EH (cell line): ENCODE data around the gene GTF2H1.
A peak's percentile ranks its signal among the peaks of the same experiment; 100 is the strongest.
"Not testable (repeated sequence)": the region's sequence is repeated elsewhere in the genome, so short reads cannot be mapped to it uniquely, and the experiment has no call there.

Source experiments
- DNase-seq: peaks from one replicate; pipeline ENCODE4 v3.0.0-alpha.2; 2015; ENCODE audit warnings: low read depth

GTF2H1 gene

DNA sequence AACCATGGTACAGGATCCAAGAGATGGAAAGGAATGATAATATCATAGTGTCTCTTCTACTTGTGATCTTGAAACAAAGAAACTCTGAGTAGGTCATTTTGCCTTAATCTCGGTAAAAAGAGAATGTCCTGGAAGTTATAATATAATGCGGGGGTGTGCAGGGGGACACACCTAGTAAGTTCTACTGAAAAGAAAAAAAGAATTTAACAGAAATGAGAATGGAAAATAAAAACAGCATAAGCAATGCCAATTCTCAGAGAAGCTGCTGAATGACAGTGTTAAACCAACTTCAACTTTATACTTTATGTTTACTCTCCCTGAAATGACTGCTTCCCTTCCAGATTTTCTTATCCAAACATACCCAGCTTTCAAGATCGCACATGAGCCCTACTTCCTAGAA lies 2.5 kb upstream of the GTF2H1 start:
- DNase-seq: no peak

DNA sequence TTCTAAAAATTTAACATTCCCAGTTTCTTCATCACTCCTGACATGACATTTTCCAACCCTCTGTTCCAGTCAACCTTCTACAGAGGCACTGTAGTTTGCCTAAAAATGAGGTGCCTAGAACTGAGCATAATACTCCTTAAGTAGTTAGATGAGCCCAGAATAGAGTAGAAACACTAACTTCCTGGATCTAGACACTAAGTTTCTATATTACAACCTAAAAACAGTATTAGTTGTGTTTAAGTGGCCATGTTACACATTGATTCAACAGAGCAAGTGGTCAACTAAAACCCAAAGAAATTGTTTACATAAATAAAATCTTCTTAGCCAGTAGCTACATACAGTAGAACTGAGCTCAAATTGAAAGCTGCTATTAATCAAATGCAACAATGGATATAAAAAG lies 1.8 kb upstream of the GTF2H1 start:
- no peak for DNase-seq

DNA sequence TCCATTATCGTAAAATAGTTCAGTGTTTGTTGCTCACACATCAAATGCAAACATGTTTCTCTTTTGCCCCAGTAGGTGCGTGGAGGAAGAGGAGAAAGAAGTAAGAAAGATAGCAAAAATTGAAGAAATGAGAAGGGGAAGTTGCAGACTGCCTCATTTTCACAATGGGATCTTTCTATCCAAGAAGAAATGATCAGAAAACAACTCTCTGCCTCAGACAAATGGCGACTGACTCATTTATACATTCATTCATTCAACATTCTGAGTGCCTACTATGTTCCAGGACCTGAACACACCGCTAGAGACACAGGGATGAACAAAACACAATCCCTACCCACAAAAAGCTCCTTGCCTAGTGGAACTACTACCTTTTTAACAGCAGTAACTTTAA lies 794 bp upstream of the GTF2H1 start:
- DNase-seq: no peak

DNA sequence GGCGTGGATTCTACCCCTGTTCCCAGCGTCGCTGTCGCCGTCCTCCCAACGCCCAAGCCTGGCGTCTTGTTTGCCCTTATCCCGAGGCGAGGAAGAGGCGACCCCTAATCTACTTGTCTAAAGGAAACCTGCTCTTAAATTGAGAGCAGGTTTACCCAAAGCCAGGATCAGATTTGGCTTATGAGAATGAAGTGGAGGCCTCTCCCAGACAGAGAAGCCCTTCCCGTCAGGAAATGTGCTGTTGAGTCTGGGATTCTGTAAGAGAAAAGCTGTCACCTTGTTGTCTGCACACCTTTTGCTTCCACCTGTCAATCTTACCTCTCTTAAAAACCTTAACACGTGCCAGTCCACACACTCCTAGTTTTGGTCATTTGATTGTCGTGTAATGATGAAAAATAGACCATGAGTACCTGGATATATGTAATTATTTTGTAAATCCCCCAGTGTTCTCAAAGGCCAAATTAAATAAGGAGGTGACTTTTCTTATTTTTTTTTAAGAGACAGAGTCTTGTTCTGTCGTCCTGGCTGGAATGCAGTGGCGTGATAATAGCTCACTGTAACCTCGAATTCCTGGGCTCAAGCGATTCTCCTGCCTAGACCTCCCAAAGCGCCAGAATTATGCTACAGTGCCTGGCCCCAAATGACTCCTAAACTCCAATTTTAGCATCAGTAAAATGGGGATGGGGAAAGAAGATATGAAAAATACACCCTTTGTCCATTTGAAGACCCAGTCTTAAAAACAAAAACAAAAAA lies 627 bp downstream of the GTF2H1 start:
- peak; percentile 35 for DNase-seq

DNA sequence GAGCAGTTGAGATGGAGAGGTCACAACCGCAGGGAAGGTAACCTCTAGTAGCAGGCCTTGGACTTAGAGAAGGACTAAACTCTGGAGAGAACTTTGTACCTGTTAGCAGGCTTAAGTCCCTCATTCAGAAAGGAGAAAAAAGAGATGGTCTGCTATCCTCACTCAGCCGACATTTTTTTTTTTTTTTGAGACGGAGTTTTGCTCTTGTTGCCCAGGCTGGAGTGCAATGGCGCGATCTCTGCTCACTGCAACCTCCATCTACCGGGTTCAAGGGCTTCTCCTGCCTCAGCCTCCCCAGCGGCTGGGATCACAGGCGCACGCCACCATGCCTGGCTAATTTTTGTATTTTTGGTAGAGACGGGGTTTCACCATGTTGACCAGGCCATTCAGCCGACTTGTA lies 1.5 kb downstream of the GTF2H1 start:
- DNase-seq: not testable (repeated sequence)

DNA sequence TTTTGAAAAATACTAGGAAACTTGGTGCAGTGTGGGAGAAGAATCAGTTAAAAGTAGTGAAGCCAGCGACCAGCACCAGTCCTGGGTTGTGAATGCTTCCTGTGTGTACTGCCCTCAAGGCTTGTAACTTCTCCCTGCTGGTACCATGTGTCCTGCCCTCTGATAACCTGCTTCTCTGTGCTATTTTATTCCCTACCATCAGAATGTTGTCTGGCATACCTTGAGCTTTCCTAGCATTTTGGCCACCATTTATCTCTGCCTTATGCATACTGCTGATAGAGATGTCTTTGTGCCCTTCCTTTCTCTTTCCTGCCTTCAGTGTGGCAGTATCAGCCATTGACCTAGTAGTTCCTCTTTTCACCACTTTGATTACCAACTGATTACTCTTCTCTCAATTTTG lies 2.0 kb downstream of the GTF2H1 start:
- no peak for DNase-seq

DNA sequence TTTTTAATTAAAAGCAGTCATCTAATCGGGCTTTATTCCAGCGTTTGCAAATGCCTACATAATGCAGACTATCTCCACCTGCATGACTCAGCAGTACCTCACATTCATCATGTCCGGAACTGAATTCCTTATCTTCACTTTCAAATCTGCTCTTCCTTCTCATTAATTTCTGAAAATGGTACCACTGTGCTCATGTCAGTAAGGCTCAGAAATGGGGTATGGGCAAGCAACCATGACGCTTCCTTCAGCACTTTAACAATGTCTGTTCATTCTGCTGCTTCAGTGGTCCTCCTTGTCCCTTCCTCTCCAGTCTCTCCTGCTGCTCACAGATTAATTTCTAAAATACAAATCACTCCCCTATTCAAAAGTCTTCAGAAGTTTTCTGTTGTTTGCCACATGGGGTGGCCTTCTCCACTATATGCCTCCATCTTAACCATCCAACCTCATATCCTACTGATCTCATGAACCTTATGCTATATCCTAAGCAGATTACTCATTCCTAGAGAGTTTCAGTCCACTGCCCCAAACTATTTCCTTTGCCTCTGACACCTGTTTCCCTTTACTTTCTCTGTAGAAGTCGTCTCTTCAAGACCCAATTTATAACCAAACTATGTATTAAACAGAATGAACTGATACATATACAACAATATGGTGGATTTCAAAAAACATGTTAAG lies 7.0 kb downstream of the GTF2H1 start:
- no peak for DNase-seq

DNA sequence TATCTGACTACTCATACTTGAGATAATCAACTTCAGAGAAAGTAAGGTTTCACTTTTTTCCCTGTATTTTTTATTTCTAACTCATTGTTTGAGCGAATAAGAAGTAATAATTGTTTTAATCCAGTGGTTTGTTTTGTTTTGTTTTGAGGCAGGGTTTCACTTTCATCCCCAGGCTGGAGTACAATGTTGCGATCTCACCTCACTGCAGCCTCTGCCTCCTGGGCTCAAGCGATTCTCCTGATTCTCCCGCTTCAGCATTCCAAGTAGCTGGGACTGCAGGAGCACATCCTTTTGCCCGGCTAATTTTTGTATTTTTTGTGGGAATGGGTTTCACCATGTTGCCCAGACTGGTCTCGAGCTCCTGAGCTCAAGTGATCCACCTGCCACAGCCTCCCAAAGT lies 8.6 kb downstream of the GTF2H1 start:
- no peak for DNase-seq

DNA sequence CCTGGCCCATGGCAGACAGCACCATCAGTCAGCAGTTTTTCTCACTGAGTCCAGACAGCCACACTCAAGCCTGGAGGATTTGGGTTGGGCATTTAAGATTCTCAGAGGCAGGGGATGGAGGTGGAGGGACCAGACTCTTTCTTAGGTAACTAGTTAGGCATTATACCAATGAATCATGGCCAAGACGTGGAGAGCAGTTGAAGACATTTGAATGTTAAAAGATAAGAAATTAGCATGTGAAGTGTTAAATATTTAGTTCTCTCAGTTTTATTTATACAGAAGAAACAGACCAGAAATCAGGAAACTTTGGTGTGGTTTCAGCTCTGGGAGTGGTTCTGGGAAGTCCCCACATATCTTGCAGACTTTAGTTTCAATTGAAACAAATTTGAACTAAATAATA lies 9.9 kb downstream of the GTF2H1 start:
- no peak for DNase-seq

DNA sequence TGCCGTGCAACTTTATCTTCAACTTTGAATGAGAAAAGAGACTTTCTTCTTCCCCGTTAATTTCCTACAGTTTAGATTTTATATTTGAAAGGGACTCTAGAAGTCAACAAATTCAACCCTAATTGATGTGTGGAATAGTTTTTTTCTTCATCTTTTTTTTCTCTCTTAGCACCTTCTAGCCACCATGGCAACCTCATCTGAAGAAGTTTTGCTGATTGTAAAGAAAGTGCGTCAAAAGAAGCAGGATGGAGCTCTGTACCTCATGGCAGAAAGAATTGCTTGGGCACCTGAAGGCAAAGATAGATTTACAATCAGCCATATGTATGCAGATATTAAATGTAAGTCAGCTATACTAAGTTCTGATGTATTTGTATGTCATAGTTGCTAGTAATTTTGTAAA lies 10.5 kb downstream of the GTF2H1 start:
- no peak for DNase-seq

DNA sequence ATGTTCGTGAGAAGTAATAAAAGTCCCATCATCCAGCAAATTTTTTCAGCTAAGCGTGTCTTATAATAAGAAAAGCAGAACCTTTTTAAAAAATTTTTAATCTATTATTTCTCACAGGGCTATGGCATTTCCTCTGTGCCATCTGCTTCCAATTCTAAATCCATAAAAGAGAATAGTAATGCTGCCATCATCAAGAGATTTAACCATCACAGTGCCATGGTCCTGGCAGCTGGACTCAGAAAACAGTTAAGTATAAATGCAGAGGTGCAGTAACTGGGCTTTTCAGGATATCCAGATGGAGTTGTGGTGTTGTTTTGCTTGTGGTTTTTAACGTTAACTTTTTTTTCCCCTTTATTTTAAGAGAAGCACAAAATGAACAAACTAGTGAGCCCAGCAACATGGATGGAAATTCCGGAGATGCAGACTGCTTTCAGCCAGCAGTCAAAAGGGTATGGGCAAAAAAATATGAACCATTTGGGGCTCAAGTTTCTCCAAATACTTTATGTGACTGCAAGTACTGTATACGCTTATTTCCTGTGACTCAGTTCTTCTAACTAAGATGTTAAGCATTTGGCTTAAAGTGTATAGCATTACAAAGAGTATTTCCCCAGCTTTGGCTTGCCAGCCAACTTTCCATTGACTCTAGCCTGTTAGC lies 25.2 kb downstream of the GTF2H1 start:
- DNase-seq: peak; percentile 87

DNA sequence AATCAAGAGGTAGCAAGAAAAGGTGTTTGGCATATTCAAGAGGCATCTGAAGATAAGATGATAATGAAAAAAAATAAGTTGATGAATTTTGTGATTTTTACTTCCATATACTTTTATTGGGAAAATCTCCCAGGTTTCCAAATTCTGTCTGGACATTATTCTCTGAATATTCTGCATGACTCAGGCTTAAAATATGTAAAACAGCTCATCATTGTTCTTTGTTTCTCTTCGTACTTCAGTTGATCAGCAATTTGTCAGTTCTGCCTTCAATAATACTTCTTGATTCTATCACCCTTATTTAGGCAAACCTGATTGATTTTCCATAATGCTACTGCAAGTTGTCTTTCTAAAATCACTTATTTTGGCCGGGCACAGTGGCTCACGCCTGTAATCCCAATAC lies 30.2 kb downstream of the GTF2H1 start:
- DNase-seq: peak; percentile 47

DNA sequence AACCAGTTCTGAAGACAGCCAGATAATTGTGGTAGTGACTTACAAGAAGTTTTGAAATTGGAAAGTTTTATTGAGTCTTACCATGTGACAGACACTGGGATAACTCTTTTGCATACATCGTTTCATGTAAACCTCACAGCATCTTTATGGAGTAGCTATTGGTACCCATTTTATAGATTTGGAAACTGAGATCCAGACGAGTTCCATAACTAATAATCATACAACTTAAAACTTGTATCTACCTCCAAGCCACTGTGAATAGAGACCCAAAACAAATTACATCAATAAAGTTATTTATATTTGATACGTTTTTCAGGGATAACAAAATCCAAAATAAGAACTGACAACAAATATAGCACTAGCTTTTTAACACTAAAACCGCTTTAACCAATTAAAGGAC lies 36.3 kb downstream of the GTF2H1 start:
- DNase-seq: no peak

DNA sequence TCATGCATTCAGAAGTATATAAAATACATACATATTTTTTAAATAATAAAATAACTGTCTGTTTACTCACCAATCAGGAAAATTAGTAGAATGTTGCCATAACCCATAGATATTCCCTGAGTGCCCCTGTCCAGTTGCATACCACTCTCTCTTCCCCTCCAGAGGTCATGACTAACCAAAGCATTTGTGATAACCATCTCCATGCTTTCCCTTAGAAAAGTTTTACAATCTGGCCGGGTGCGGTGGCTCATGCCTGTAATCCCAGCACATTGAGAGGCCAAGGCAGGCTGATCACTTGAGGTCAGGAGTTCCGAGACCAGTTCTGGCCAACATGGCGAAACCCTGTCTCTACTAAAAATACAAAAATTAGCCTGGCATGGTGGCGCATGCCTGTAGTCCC lies 38.8 kb downstream of the GTF2H1 start:
- peak; percentile 76 for DNase-seq

DNA sequence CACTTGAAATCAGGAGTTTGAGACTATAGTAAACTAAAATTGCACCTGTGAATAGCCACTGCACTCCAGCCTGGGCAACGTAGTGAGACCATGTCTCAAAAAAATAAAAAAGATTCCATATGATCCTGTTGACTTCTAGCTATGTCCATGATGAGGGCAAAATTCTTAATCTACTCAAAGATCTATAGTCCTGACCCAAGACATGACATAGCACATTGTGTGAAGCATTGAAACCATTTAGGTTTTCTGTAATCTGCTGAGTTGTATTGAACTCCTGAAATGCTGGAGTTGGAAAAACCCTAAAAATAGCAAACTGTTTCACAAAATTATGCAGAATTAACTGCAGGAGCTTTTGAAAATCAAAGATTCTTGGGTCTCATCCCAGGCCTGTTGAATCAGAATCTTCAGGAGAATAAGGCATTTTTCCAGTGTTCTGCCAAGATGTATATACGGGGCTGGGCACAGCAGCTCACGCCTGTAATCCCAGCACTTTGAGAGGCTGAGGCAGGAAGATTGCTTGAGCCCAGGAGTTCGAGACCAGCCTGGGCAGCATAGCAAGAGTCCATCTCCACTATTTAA lies 42.2 kb downstream of the GTF2H1 start:
- DNase-seq: peak; percentile 6

DNA sequence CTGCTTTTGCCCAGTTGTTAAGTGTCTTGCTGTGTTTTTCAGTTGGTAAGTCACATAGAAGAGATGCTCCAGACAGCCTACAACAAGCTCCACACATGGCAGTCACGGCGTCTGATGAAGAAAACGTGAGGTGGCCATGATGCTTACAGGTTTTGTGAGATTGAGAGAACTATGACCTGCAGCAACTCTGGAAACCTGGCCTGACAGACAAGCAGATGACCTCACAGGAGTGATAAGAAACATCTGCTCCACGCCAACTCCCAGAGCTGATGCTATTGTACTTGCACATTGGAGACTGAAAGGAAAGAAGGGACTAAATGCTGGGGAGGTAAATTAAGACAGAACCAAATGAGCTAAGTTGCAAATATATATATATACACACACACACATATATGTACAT lies 43.4 kb downstream of the GTF2H1 start:
- no peak for DNase-seq

DNA sequence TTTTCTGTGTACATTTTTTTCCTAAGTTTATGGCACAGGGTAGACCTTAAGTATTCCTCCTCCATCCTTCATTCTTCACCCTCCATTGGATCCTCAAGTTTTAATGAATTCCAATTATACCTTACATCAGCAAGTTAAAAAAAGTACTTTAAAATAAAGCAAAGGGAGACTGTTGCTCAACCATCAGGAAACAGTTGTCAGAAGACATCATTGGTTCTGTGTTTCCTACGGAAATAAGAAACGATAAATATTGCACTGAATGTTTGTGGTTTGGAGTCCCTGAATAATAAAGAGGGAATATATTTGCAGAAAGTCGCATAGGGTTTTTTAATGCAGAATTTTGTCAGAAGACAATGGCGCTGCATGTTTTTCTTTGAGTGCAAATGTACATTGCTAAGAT lies 43.9 kb downstream of the GTF2H1 start:
- DNase-seq: no peak

DNA sequence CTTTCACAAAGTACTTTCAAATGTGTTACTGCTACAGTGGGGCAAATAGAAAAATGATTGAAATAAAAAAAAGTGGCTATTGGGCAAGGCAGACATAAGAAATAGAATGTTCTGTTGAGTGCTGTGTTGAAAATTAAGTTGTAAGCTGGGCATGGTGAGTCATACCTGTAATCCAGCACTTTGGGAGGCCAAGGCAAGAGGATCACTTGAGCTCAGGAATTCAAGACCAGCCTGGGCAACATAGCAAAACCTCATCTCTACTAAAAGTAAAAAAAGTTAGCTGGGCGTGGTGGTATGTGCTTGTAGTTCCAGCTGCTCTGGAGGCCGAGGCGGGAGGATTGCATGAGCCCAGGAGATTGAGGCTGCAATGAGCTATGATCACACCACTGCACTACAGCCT lies 45.1 kb downstream of the GTF2H1 start:
- peak; percentile 36 for DNase-seq

DNA sequence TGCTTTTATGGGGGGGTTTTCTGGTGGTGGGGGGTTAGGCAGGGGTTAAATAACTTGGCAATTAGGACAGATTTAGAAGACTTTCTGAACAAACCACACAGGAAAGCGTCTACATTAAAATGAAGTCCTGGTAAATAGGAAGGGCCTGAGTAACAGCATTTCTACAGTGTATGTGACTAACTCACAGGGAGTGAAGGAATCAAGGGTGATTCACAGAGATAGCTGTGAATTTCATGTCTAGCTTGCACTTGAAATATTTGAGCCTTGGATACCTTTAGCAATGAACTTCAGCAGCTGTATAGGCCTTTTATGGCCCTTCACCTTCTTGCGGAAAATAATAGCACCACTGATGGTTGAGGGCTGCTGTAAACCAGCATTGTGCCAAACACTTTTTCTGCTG lies 45.9 kb downstream of the GTF2H1 start:
- DNase-seq: peak; percentile 73

DNA sequence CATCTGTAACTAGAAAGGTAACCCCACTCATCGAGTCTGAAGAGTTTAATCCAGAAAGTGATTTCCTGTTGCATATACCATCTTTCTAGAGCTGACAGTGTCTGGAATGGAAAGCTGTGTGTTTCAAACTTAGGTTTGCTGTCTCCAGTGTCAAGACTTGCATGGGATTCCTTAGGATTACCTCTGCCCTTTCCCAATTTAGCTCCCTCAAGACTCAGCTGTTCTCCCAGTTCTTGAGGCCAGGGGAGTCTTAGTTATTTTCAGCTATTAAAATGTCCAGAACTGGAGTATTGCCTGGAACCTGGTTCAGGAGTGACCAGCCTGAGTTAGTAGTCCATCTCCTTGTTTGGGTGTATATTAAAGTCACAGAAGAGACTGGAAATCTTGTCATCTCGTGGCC lies 47.0 kb downstream of the GTF2H1 start:
- DNase-seq: no peak

DNA sequence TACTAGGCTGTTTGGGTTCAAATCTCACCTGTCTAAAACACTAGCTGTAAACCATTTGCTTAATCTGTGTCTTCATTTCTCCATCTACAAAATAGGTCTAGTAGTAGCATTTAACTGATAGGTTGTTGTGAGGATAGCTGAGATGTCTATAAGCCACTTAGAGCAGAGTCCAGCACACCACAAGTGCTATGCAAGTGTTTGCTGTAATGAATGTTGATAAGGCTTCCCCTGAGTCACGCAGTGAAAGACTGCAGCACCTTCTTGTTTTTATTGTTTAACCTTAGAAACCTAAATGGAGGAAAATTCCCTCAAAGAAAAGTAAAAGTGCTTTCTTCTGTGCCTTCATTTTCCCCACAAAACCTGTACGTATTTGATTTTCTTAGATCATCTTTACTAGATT lies 48.9 kb downstream of the GTF2H1 start:
- DNase-seq: no peak

DNA sequence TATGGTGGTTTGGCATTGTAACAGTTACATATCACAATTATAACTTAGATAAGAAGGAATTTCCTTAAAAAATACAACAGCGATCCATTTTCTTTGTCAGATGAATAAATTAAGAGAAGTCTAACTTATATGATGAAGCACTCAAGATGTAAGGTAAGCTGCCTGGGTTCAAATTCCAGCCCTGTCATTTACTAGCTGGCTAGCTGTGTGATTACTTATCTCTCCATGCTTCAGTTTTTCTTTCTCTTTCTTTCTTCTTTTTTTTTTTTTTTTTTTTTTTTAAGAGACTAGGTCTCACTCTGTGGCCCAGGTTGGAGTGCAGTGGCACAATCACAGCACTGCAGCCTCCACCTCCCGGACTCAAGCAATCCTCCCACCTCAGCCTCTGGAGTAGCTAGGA lies 49.8 kb downstream of the GTF2H1 start:
- no peak for DNase-seq

DNA sequence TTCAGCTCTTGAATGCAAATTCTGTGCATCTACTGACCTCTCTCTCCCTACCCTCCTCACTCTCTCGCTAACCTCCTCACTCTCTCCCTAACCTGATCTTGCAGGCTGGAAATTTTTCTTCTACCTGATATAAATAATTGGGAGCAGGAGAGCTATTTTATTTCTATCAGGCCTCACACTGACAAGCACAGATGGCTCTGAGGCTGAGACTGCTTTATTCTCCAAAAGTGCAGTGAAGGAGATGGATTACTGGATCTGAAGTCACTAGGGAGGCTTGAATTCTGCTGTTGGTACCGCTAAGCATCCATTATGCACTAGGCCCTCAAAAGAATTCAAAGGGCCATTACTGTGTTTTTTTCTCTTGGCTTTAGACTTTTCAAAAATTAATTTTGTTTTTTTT lies 52.6 kb downstream of the GTF2H1 start:
- DNase-seq: no peak
